GM19239 (cell line): ENCODE data around the gene WNT11.

Experiments
- DNase-seq: peaks from one replicate; pipeline ENCODE4 v3.0.0; 2011; ENCODE audit warnings: low spot score; ENCODE audit not compliant: insufficient read length
- FAIRE-seq: peaks from 2 replicates; lab custom pipeline; 2011; peaks lifted over from hg19 to GRCh38; lab: Jason Lieb, UNC

WNT11 gene

GRCh38 chr11:76143274-76143673 is 63.0 kb downstream of the WNT11 start:
- no peak for FAIRE-seq
- no peak for DNase-seq

DNA sequence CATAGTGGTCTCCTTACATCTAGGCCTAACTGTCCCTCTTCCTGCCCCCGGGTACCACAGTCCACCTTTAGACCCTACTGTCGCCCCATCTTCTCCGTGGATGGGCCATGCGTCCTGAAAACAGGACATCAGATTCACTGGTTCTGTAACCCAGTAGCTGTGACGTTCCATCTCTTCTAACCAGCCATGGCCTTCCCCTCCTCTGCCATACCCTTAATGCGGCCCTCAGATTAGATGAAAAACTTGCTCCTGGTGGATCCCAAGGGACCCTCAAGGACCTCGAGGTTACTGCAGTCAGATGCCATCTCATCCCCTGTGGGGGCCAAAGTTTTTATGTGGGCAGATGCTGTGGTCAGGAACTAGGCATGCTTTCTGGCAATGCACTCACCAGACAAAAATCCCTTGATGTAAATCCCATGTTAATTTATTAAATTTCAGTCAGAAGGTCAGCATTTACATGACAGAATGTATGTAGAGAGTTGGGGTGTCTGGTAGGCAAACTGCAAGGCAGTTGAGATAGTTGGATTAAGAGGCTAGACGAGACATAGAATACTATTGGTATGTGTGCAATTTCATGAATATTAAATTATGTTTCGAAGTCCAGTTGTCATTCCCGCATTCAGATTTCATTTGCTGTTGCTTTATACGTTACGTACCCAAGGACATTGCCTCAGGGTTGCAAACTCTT is 64.3 kb downstream of the WNT11 start:
- DNase-seq, result no peak
- FAIRE-seq, result no peak

GRCh38 chr11:76140912-76141574 is 65.3 kb downstream of the WNT11 start:
- FAIRE-seq, result no peak

DNA sequence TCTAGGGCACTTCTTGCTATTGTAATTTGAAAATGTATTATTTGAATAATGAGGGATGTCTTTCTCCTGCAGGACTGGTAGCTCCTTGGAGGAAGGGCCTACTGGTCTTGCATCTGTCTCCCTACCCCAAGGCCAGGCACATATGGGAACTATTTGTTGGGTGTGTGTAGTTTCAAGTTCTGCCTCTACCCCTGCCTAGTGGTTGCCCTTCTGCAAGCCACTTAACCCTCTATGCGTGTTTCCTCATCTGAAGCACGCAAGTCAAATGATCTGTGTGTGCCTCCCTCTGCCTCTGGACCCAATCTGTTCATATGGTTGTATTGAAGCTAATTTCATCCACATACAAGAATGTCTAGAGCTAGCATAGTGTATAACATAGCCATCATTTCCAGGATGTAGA is 67.0 kb downstream of the WNT11 start:
- DNase-seq (no peak), FAIRE-seq (no peak)

More at GRCh38 chr11:76140912-76141574, 65.3 kb downstream of the WNT11 start:
- DNase-seq, result no peak
